ENCODE results near the gene FGD3. TPM values are rescaled to one million over a fixed set of nuclear protein-coding genes. Genes with fewer than 3 reads are reported as not detected.

Gene FGD3
- total and polyA plus RNA-seq, 2 of the 8 experiments (the other 6 are each of a cell fraction or from before 2014, with no cell fraction given): 1.4 to 1.9 TPM

- POLR2A ChIA-PET (ENCODE audit: partially characterized antibody): no interaction called here
- no peak overlapping the region for H2AK5ac ChIP-seq (ENCODE audit: low read depth, low read length)
Observed at GRCh38 chr9:93020771-93021670, 73.7 kb downstream of the FGD3 start.

More at GRCh38 chr9:93020771-93021670, 73.7 kb downstream of the FGD3 start:
- no peak overlapping the region for H2AFZ ChIP-seq (ENCODE audit: low read length)
- no peaks in the 10 kb centered on the region for H3K79me2 ChIP-seq (ENCODE audit: control insufficient read depth in 1 of 2, insufficient read depth in 2 of 2, low read length in 2 of 2)
- no peaks in the 10 kb centered on the region for H3K79me1 ChIP-seq (ENCODE audit: low read depth, low read length)
- H4K8ac ChIP-seq (ENCODE audit: extremely low read depth, insufficient read depth, low read length): peak overlapping the region; percentile 25; the same call in 1 of the 2 replicates
- no peak overlapping the region for H4K5ac ChIP-seq (ENCODE audit: insufficient read length, low read depth, low read length)
- H2BK15ac ChIP-seq (ENCODE audit: low read length): no peak overlapping the region
- no peak overlapping the region for H4K91ac ChIP-seq (replicated peaks; ENCODE audit: insufficient read length, low read length)
- no peak overlapping the region for H2BK120ac ChIP-seq (replicated peaks; ENCODE audit: low read depth, low read length)
- no peak overlapping the region for H3K4ac ChIP-seq (replicated peaks; ENCODE audit: insufficient read length, low read depth, low read length)
- H3K27ac ChIP-seq (ENCODE audit: low read depth, low read length): no peak overlapping the region
- H3K56ac ChIP-seq (replicated peaks; ENCODE audit: insufficient read length, low read depth, low read length): no peak overlapping the region
- H3K9me3 ChIP-seq (ENCODE audit: insufficient read depth in 2 of 2, low read depth in 1 of 2, low read length in 1 of 2): no peaks in the 10 kb centered on the region
- H2BK5ac ChIP-seq (ENCODE audit: low read depth, low read length): no peak overlapping the region
- no peaks in the 10 kb centered on the region; a peak in 1 of 7 replicates for H3K27me3 ChIP-seq (replicated peaks in 1 of 4; ENCODE audit: control insufficient read depth in 3 of 4, extremely low read depth in 1 of 4, insufficient read depth in 3 of 4, low read length in 3 of 4)
- no peaks in the 10 kb centered on the region for H3K23me2 ChIP-seq (ENCODE audit: low read depth, low read length)
- H3K18ac ChIP-seq (ENCODE audit: extremely low read depth, low read length): no peak overlapping the region
- H3K14ac ChIP-seq (ENCODE audit: insufficient read length): no peak overlapping the region
- H2BK12ac ChIP-seq (ENCODE audit: low read depth, low read length): no peak overlapping the region
- H2BK20ac ChIP-seq (ENCODE audit: low read length): no peak overlapping the region
- H3K23ac ChIP-seq (ENCODE audit: insufficient read length): no peak overlapping the region
- H4K20me1 ChIP-seq (replicated peaks in 1 of 2; ENCODE audit: control insufficient read depth in 1 of 2, insufficient read depth in 2 of 2, low read length in 2 of 2): no peaks in the 10 kb centered on the region
- H3K4me1 ChIP-seq (replicated peaks in 1 of 4; ENCODE audit: control insufficient read depth in 3 of 4, insufficient read depth in 4 of 4, low read length in 3 of 4): no peaks in the 10 kb centered on the region; a peak in 2 of 7 replicates
- H3K4me3 ChIP-seq (ENCODE audit: extremely low read depth in 1 of 4, insufficient read depth in 2 of 4, low read depth in 3 of 4, low read length in 4 of 4): no peak overlapping the region
- H3K4me2 ChIP-seq (ENCODE audit: insufficient read depth in 1 of 2, low read depth in 2 of 2, low read length in 2 of 2): no peak overlapping the region
- H3K9ac ChIP-seq (replicated peaks in 1 of 4; ENCODE audit: extremely low read depth in 1 of 4, low read depth in 3 of 4, low read length in 3 of 4): no peak overlapping the region
- TF ChIP-seq BACH1 (IDR thresholded peaks at IDR 0.05; ENCODE audit: low read length): no peak
- no peak for TF ChIP-seq JUN (IDR thresholded peaks at IDR 0.05; ENCODE audit: low read depth, low read length)
- no peaks in the 10 kb centered on the region for H3K36me3 ChIP-seq (ENCODE audit: control insufficient read depth in 2 of 4, insufficient read depth in 4 of 4, low read length in 3 of 4)
- CTCF ChIA-PET (ENCODE audit: partially characterized antibody): interaction anchor here (0.7 to 2.1 kb wide), 5 partner anchors 9 to 32 kb away, joined by 3 to 7 read pairs (median 4); no protein-coding TSS in a partner anchor
- DNase-seq (ENCODE audit: low read depth in 1 of 2, low spot score in 2 of 2) (no peak), FAIRE-seq (no peak)
- WGBS, 2 experiments (ENCODE audit: extremely low coverage in 1 of 2, insufficient coverage in 1 of 2, insufficient read length in 1 of 2, insufficient replicate concordance in 2 of 2, low coverage in 1 of 2, low lambda C conversion rate in 2 of 2, missing lambda C conversion rate in 1 of 2): 83% methylated on average over 25 of the region's 27 CpGs; no CpG with 5 or more reads in 1 of the 2 experiments

All from H1 (cell line).